ENCODE results near the gene SLC44A5.
"Not testable (repeated sequence)": the region's sequence is repeated elsewhere in the genome, so short reads cannot be mapped to it uniquely, and the experiment has no call there.

The SLC44A5 gene

DNA sequence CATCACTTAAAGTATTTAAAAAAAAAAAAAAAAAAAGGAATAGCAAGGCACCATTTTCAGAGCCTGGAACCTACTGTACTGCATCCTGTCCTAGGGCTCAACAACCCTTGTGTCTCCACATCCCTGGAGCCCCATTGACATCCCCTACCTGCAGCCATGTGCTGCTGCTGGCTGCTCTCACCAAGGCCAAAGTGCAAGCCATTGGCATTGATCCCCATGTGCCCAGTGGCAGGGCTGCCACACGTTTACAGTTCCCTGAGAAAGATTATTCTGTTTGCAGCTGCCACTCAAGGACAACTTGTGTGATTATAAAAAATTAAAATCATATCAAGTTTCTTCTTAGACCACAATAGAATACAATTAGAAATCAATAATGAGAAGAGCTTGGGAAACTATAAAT is 346.8 kb downstream of the SLC44A5 start:
- no peak for DNase-seq

DNA sequence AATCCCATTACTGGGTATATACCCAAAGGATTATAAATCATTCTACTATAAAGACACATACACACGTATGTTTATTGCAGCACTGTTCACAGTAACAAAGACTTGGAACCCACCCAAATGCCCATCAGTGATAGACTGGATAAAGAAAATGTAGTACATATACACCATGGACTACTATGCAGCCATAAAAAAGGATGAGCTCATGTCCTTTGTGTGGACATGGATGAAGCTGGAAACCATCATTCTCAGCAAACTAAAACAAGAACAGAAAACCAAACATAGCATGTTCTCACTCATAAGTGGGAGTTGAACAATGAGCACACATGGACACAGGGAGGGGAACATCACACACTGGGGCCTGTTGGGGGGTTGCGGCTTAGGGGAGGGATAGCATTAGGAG is 347.3 kb downstream of the SLC44A5 start:
- DNase-seq = not testable (repeated sequence)

DNA sequence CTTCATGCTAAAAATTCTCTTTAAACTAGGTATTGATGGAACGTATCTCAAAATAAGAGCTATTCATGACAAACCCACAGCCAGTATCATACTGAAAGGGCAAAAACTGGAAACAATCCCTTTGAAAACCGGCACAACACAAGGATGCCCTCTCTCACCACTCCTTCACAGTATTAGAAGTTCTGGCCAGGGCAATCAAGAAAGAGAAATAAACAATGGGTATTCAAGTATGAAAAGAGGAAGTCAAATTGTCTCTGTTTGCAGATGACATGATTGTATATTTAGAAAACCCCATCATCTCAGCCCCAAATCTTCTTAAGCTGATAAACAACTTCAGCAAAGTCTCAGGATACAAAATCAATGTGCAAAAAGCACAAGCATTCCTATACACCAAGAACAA is 349.0 kb downstream of the SLC44A5 start:
- not testable (repeated sequence) for DNase-seq

DNA sequence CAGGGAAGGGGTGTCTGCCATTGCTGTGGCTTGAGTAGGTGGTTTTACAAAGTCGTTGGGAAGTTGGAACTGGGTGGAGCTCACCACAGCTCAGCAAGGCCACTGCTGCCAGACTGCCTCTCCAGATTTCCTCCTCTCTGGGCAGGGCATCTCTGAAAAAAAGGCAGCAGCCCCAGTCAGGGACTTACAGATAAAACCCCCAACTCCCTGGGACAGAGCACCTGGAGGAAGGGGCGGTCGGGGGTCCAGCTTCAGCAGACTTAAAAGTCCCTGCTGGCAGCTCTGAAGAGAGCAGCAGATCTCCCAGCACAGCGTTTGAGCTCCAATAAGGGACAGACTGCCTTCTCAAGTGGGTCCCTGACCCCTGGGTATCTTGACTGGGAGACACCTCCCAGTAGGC is 352.6 kb downstream of the SLC44A5 start:
- DNase-seq = no peak

DNA sequence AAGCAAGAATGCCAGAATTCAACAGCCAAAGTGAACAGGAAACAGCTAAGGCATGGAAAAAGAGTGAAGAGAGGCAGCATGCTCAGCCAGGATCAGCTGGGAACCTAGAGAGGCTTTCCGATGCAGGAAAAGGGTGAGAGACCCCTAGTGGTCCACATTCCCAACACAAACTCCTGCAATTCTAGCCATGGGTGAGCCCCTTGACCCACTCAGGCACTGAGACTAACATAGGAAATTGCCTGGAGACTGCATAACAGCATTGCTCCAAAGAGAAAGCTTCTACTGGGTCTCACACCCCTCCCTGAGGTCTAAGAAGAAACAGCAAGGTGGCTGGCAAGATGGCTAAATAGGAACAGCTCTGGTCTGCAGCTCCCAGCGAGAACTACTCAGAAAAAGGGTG is 353.5 kb downstream of the SLC44A5 start:
- no peak for DNase-seq

DNA sequence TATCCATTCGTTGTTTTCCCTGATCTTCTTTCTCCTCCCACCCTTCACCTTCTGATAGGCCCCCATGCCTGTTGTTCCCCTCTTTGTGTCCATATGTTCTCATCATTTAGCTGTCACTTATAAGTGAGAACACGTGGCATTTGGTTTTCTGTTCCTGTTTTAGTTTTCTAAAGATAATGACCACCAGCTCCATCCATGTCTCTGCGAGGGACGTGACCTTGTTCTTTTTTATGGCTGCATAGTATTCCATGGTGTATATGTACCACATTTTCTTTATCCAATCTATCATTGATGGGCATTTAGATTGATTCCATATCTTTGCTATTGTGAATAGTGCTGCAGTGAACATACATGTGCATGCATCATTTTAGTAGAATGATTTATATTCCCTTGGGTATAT is 360.8 kb downstream of the SLC44A5 start:
- DNase-seq = not testable (repeated sequence)

DNA sequence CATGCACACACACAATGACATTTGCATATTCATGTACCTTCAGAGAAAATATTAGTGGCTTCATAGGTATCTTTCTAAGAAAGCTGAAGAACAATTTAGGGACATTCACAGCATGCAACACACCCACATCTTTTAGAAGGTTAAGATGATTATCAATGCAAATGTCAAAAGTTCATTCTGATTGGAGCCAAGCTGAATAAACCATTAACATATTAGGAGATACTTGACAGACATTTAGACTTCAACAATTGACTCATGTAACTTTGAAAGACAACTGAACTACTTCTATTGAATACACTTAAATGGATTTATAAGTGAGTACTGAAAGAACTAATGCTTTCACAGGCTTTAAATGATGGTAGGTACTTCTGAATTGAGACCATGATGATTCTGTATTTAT is 365.7 kb downstream of the SLC44A5 start:
- no peak for DNase-seq

DNA sequence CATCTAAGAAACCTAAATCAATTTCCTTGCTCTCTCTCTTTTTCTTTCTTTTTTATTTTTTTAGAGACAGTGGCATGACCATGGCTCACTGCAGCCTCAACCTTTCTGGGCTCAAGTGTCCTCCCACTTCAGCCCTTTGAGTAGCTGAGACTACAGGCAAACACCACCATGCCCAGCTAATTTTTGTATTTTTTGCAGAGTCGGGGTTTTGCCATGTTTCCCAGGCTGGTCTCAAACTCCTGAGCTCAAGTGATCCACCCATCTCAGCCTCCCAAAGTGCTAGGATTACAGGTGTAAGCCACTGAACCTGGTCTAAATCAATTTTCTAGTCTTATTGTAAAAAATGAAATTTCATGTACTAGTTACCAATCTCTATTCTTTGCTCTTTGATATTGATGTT is 367.8 kb downstream of the SLC44A5 start:
- DNase-seq = no peak

DNA sequence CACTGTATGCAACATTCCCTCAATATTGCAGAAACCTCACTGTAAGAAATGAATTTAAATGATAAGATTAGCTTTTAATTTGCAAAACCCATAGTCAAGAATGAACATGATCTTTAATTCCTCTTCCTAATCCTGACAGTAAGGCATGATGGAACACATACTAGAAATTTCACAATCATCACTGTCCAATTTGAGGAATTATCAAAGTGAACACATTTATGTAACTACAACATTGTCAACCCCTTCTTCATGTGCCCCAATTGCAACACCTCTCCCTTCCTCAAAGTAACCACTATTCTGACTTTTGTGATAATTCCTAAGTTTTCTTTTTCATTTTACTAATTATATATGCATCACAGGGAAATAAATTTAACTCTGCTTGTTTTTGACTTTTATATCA is 373.6 kb downstream of the SLC44A5 start:
- no peak for DNase-seq

DNA sequence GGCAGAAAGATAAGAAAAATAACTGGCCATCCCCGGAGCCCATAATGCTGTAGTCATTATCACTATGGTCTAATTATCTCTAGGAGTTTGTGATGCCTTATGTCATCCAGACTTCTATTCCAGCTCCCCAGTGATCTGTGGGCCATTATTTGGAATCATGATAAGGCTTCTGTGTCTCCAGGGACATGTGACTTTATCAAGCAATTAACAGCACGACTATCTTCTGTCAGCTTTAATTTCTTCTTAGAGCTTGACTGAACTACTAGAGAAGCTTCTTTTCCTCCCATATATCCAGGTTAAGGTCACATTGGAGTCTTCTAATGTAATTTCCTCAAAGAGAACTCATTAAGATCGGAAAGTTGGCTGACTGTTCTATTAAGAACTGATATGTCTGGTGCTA is 376.4 kb downstream of the SLC44A5 start:
- DNase-seq = no peak

DNA sequence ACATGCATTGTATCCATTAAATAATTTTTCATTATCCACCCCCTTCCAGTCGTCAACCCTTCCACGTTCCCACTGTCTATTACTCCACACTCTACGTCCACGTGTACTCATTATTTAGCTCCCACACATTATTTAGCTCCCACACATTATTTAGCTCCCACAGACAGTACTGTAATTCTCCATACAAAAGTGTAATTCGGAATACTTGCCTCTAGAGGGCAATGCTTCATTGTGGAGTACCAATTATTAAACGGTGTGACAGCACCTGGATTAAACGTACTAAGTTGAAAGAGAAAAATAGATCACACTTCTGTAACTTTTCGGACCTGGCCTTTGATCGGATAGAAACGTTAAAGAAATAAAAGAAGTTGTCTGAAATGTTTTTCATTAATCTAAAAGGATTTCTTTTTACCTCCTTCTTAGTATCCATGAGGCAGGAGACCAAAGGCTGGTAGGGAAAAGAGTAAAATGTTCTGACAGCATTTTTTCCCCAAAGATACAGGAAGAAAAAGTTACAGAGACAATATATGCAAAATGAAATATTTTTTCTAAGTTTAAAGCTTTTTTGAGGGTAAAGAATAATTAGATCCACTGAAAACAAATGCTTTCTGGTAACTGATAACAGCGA is 377.5 kb downstream of the SLC44A5 start:
- peak; percentile 65 for DNase-seq

DNA sequence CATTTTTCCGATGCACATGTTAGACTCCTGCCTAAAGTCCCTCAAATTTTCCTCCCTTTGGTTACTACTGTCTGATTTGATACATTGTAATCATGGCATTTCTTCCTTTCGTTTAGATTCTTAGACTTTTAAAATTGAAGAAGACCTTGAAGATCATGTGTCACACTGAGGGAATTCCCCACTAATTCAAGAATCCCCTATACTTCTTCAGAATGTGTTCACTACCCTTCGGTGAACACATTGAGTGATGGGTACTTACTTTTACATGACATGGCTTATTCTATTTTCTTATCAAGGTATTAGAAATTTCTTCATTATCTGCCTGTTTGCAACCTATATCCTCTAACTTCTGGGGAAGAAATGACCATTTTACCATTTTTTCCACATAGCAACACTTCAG is 390.8 kb downstream of the SLC44A5 start:
- no peak for DNase-seq

DNA sequence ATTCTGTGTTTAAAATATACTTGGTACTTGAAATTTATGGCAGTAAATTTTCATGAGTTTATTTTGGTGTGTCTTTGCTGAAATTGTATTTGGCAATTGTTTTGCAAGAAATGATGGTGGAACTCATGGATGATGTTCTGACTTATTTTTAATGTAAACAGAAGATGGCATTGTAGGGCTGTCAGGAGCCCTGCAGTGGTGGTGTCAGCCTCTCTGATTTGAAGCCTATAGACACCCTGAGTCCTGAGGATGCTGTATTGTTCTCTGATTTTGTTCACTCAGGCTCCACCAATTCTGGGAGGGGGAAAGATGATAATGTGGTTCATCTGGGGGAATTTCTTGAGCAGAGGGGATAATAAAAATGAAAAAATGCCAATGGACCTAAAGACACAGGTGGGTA is 396.9 kb downstream of the SLC44A5 start:
- no peak for DNase-seq

DNA sequence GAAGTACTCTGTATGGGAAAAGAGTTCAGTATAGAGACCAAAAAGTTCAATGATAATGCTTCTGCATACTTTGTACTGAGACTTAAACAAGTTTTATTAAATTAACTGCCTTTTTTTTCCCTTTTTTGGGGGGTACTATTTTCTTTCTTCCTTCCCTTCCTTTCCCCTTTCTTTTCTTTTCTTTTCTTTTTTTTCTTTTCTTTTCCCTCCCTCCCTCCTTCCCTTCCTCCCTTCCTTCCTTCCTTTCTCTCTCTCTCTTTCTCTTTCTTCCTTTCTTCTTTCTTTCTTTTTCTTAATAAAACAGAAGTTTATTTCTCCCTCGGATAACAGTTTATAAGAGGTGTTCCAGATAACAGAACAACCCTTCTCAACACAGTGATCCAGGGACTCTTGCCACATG is 399.3 kb downstream of the SLC44A5 start:
- no peak for DNase-seq

DNA sequence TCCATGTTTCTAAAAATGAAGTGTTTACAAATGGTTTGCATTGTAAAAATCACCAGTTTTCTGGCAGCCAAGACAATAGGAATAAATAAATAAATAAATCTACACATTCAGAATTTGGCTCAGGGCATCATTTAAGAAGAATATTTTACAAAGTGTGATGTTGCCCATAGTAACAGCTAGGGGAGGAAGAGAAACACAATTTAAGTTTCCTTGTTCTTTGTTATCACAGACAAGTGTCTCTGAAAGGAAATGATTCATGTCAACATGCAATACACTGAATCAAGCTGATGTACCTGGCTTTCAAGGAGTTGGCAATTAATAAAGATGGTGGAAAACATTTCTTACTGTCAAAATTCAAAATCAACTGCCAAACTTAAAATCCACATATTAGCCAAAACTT is 402.1 kb downstream of the SLC44A5 start:
- DNase-seq = no peak

DNA sequence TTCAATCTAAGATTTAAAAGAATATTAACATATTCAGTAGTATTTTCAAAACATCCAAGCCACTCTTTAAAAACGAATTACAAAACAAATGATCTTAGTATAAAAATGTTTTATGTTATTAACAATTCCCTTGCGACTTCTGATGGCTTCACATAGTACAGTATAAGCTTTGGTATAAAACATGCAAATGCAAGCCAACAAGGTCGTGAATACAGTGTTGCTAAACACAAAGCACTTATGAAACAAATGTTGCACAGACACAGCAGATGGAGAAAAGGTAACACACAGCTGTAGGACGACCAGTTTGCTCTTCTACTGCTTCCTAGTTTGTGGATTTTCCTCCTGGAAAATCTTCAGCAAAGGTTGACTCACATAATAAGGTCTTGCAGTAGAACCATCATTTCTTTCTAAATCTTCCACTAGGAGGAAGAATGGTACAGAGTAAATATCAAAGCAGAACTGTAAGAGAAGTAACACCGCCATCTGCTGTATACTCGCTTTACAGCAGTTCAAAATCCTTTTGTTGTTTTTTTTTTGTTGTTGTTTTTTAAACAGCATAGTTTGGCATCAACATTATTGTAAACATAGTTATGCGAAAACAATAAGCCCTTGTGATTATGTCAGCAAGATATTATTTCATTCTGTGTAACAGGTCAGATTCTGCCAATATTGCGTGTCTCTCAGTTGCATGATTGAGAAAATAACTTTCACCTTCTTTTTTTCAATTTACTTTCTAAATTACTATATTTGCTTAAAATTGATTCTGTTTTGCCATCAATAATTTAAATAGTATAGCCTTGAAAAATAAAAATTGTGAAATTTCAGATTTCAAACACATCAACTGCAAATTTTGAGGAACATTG is 407.3 kb downstream of the SLC44A5 start:
- peak; percentile 57 for DNase-seq

DNA sequence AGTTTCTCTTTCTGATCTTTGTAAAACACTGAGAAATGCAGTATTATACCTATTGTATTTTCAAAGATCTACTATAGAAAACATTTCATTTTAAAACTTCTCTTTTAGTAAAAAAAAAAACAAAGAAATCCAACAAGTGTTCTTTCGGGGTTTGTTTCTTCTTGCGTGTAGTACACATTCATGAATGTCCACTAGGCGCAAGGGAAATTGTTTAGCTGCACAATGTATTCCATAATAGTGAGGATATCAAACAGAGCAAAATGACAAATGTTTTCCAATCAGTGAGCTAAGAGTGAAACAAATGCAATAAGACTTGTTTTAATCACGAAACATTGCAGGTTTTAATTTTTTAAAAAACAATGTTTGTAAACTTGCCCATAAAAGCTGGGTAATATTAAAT is 408.2 kb downstream of the SLC44A5 start:
- no peak for DNase-seq

DNA sequence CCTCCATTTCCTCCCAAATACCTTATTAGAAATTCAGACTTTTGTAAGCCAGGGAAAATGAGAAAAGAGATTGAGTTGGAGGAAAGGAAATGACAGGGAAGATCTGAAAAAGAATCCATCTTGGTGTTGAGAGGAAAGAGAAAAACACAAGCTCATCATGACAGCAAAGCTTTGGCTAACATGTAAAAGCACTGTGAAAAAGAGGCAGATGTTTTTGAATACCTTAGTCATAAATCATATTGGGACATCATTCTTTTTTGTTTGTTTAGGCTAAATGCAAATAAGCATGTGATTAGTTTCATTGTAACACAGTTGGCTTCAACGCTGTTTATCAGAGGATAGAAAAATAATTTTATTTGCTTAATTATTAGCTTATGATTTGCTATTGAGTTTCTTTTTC is 412.2 kb downstream of the SLC44A5 start:
- no peak for DNase-seq

DNA sequence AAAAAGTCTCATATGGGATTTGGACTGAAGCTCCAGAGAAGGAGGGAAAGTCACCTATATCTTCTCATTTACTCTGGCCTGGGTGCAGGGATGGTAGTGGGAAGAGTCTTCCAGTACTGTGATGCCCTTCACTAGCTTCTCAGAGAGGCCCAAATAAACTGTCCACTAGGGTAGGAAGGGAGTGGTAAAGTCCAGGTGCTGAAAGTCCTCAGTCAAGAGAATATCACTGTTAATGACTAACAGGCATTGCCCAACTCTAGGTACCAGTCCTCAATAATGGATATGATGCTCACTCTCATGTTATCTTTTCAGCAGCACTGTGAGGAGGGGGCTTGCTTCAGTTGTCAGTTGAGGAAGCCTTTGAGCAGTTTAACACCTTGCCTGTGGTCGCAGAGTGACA is 412.8 kb downstream of the SLC44A5 start:
- no peak for DNase-seq

DNA sequence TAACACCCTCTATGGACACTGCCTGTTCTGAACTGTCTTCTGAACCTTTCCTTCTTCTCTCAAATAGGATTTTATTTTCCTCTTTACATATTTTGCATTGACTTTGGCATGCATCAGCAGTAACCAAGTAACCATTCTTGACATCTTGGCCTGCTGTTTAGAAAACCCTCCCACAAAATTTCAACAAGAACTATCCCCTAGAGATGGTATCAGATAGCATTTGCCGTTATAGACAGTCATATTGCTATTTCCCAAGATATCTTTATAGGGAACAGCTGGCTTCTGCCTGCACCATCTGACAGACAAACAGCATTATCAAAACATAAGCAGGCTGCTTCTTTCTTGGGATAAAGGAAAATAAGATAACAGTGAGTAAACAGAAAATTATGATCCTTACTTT is 422.0 kb downstream of the SLC44A5 start:
- no peak for DNase-seq

DNA sequence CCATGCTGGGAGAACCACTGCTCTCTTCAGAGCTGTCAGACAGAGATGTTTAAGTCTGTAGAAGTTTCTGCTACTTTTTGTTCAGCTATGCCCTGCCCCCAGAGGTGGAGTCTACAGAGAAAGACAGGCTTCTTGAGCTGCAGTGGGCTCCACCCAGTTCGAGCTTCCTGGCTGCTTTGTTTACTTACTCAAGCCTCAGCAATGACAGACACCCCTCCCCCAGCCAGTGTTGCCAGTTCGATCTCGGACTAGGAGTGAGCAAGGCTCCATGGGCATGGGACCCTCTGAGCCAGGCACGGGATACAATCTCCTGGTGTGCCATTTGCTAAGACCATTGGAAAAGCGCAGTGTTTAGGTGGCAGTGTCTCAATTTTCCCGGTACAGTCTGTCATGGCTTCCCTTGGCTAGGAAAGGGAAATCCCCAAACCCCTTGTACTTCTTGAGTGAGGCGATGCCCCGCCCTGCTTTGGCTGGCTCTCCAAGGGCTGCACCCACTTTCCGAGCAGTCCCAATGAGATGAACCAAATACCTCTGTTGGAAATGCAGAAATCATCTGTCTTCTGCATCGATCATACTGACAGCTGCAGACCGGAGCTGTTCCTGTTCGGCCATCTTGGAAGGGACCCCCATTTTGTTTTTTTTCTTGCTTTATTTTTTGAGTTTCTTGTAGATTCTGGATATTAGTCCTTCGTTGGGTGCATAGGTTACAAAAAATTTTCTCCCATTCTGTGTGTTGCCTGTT is 429.5 kb downstream of the SLC44A5 start:
- not testable (repeated sequence) for DNase-seq

DNA sequence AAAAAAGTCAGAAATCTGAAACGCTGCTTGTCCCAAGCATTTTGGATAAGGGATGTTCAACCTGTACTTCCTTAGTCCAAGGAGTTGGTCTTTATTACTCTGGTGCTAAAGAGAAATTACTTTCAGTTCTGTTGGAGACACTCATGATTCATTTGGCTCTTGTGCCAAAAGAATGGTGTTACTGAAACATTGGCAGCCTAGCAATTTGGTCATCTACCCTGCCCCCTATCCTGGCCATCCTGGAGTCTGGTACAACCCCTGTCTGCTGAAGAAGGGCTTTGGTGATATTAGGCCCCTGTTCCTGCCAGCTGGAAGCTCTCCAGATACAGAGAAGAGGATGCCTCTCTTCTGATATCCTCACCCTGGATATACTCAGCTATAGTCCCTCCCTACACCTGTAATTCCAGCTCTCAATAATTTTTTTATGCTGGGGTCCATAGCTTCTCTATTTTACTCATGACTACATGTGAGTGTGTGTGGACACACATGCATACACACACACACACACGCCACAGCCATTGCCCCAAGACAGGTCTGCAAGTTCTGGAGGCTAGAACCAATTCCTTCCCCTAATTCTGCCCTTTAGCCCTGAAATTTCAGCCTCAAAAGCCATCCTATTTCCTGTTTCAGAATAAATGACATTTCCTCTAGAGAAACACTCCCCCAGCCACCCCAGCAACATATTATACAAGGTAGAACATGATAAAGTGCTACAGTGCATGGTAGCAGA is 436.7 kb downstream of the SLC44A5 start:
- DNase-seq = no peak

DNA sequence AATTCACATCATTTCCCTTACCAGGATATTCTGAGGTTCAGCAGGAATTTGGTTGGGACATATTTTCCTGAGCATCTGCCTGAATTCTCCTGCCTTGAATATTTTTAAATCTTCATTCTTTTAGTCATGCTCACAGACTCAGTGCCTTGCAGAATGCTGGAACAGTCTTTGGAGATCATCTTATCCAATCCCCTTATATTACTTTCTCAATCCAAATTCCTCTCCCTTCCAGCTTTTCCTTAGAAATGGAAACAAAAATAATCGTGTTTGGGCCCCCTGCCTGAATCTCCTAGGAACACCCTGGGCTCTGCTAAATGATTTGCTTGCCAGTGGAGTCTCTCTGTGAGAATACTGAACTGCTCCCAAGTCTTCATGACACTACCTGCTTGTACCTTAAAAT is 438.4 kb downstream of the SLC44A5 start:
- no peak for DNase-seq
